GM18873 (cell line): ENCODE results near the gene USP17L25.
"Not testable (repeated sequence)": the region's sequence is repeated elsewhere in the genome, so short reads cannot be mapped to it uniquely, and the experiment has no call there.

Experiments
- ATAC-seq: cut with Tn5 transposase; IDR thresholded peaks from one replicate; pipeline ENCODE4 v1.9.1; 2021; ENCODE audit warnings: mild to moderate bottlenecking, moderate library complexity, moderate number of reproducible peaks; ENCODE audit not compliant: unreplicated experiment, low FRiP score

Gene USP17L25, protein sequence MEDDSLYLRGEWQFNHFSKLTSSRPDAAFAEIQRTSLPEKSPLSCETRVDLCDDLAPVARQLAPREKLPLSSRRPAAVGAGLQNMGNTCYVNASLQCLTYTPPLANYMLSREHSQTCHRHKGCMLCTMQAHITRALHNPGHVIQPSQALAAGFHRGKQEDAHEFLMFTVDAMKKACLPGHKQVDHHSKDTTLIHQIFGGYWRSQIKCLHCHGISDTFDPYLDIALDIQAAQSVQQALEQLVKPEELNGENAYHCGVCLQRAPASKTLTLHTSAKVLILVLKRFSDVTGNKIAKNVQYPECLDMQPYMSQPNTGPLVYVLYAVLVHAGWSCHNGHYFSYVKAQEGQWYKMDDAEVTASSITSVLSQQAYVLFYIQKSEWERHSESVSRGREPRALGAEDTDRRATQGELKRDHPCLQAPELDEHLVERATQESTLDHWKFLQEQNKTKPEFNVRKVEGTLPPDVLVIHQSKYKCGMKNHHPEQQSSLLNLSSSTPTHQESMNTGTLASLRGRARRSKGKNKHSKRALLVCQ

DNA sequence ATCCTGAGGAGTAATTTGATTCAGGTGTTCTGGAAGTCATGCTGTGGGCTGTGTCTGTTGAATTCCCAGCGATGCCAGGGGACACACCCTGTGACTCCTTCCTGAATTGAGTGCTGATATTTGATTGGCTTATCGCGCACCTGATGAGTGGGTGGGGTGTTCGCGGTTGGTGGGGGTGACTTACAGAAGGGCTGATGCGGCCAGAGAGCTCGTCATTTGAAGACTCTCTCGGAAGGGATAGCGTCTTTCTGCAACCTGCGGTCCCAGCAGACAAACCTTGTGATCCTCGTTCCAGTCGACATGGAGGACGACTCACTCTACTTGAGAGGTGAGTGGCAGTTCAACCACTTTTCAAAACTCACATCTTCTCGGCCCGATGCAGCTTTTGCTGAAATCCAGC is at the start of gene USP17L25:
TSS of gene USP17L25 (plus strand) at position 301 of the 400 bp plus-strand sequence. CDS start at position 301, 0 bp downstream.
- not testable (repeated sequence) for ATAC-seq

DNA sequence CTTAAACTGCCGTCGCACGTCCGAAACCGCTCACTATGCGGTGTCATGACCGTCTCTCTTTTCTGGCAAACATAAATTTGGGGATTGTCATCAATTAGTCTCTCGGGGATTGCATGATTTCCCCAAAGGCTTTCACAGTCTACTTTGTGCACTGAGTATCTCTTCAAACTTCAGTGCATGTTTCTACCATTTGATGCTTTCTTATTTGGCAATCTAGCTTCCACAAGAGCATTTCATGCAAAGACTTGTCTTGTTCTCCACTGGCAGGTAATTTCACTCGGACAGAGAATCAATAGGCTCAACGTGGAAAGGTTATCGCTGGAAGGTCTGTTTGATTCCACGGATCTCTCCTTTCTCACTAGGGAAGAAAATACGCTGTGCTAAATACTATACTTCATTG is 5.5 kb upstream of the USP17L25 start:
- not testable (repeated sequence) for ATAC-seq

DNA sequence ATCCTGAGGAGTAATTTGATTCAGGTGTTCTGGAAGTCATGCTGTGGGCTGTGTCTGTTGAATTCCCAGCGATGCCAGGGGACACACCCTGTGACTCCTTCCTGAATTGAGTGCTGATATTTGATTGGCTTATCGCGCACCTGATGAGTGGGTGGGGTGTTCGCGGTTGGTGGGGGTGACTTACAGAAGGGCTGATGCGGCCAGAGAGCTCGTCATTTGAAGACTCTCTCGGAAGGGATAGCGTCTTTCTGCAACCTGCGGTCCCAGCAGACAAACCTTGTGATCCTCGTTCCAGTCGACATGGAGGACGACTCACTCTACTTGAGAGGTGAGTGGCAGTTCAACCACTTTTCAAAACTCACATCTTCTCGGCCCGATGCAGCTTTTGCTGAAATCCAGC is 4.8 kb upstream of the USP17L25 start, which contains the start of gene USP17L24:
TSS of gene USP17L24 (plus strand) at position 301 of the 400 bp plus-strand sequence. CDS start at position 301, 0 bp downstream.
- not testable (repeated sequence) for ATAC-seq

DNA sequence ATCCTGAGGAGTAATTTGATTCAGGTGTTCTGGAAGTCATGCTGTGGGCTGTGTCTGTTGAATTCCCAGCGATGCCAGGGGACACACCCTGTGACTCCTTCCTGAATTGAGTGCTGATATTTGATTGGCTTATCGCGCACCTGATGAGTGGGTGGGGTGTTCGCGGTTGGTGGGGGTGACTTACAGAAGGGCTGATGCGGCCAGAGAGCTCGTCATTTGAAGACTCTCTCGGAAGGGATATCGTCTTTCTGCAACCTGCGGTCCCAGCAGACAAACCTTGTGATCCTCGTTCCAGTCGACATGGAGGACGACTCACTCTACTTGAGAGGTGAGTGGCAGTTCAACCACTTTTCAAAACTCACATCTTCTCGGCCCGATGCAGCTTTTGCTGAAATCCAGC is 4.6 kb downstream of the USP17L25 start, which contains the start of gene USP17L26:
TSS of gene USP17L26 (plus strand) at position 301 of the 400 bp plus-strand sequence. CDS start at position 301, 0 bp downstream.
- ATAC-seq = not testable (repeated sequence)

DNA sequence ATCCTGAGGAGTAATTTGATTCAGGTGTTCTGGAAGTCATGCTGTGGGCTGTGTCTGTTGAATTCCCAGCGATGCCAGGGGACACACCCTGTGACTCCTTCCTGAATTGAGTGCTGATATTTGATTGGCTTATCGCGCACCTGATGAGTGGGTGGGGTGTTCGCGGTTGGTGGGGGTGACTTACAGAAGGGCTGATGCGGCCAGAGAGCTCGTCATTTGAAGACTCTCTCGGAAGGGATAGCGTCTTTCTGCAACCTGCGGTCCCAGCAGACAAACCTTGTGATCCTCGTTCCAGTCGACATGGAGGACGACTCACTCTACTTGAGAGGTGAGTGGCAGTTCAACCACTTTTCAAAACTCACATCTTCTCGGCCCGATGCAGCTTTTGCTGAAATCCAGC is 9.4 kb downstream of the USP17L25 start, which contains the start of gene USP17L5:
TSS of gene USP17L5 (plus strand) at position 301 of the 400 bp plus-strand sequence. CDS start at position 301, 0 bp downstream.
- ATAC-seq = not testable (repeated sequence)

DNA sequence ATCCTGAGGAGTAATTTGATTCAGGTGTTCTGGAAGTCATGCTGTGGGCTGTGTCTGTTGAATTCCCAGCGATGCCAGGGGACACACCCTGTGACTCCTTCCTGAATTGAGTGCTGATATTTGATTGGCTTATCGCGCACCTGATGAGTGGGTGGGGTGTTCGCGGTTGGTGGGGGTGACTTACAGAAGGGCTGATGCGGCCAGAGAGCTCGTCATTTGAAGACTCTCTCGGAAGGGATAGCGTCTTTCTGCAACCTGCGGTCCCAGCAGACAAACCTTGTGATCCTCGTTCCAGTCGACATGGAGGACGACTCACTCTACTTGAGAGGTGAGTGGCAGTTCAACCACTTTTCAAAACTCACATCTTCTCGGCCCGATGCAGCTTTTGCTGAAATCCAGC is 14.1 kb downstream of the USP17L25 start, which contains the start of gene USP17L27:
TSS of gene USP17L27 (plus strand) at position 301 of the 400 bp plus-strand sequence. CDS start at position 301, 0 bp downstream.
- ATAC-seq = not testable (repeated sequence)

DNA sequence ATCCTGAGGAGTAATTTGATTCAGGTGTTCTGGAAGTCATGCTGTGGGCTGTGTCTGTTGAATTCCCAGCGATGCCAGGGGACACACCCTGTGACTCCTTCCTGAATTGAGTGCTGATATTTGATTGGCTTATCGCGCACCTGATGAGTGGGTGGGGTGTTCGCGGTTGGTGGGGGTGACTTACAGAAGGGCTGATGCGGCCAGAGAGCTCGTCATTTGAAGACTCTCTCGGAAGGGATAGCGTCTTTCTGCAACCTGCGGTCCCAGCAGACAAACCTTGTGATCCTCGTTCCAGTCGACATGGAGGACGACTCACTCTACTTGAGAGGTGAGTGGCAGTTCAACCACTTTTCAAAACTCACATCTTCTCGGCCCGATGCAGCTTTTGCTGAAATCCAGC is 18.9 kb downstream of the USP17L25 start, which contains the start of gene USP17L28:
TSS of gene USP17L28 (plus strand) at position 301 of the 400 bp plus-strand sequence. CDS start at position 301, 0 bp downstream.
- ATAC-seq = not testable (repeated sequence)

DNA sequence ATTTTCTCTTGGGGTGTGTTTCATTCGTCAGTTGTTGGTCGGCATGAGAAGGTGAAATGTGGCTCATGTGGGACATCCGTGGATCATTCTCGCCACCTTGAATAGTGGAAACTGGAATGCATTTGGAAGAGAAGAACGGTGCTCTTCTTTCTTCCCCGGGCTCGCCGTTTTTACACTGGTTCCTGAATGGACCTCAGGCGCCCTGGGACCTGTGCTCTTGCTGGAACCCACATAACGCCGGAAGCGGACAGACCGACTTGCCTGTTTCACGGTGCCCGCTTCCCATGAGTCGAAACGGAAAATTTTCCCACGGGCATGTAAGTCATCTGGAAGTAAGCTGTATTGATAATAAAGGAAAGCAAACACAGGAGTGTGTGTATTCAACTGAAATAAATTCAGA is 21.2 kb downstream of the USP17L25 start:
- not testable (repeated sequence) for ATAC-seq

DNA sequence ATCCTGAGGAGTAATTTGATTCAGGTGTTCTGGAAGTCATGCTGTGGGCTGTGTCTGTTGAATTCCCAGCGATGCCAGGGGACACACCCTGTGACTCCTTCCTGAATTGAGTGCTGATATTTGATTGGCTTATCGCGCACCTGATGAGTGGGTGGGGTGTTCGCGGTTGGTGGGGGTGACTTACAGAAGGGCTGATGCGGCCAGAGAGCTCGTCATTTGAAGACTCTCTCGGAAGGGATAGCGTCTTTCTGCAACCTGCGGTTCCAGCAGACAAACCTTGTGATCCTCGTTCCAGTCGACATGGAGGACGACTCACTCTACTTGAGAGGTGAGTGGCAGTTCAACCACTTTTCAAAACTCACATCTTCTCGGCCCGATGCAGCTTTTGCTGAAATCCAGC is 23.6 kb downstream of the USP17L25 start, which contains the start of gene USP17L29:
TSS of gene USP17L29 (plus strand) at position 301 of the 400 bp plus-strand sequence. CDS start at position 301, 0 bp downstream.
- ATAC-seq = not testable (repeated sequence)

DNA sequence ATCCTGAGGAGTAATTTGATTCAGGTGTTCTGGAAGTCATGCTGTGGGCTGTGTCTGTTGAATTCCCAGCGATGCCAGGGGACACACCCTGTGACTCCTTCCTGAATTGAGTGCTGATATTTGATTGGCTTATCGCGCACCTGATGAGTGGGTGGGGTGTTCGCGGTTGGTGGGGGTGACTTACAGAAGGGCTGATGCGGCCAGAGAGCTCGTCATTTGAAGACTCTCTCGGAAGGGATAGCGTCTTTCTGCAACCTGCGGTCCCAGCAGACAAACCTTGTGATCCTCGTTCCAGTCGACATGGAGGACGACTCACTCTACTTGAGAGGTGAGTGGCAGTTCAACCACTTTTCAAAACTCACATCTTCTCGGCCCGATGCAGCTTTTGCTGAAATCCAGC is 33.1 kb downstream of the USP17L25 start, which contains the start of gene USP17L30:
TSS of gene USP17L30 (plus strand) at position 301 of the 400 bp plus-strand sequence. CDS start at position 301, 0 bp downstream.
- not testable (repeated sequence) for ATAC-seq

DNA sequence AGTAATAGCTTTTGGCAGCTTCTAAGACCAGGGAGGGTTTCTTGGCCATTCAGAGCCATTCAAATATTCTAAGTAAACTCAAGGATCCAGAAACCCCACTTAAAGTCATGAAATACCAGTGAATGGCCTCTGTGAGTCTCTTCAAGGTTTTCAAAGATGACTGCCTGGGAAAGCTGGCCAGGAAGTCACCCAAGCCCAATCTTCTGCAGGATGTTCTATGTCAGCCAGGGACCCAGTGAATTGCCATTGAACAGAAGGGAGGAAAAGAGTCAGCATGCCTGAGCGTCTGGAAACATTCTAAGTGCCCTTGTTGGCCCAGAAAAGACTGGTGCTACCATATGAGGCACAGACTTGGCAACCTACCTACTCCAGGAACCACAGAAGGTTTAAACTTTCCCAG is 50.2 kb downstream of the USP17L25 start:
- ATAC-seq = not testable (repeated sequence)
